ENCODE results near the gene FGF10. TPM values are rescaled to one million over a fixed set of nuclear protein-coding genes. Genes with fewer than 3 reads are reported as not detected.

The FGF10 gene
- total RNA-seq, 1 experiment from 2014 or later = 0.37 TPM

GRCh38 chr5:44377057-44377456 is 12.2 kb downstream of the FGF10 start:
- no peak for ATAC-seq
- Mint-ChIP-seq H3K36me3 (no peaks in the 10 kb centered on the region), H3K4me3 (no peak overlapping the region), H3K4me1 (no peaks in the 10 kb centered on the region), H3K27me3 (ENCODE audit: low read depth) (no peaks in the 10 kb centered on the region), H3K9me3 (peaks cover 21% of the 10 kb centered on the region), H3K27ac (no peak overlapping the region)
- no peak for DNase-seq (ENCODE audit: low spot score)
- ChIA-PET POLR2A (no interaction called here), CTCF (no interaction called here)
- TF ChIP-seq ZNF671 (CRISPR knock-in tag; IDR thresholded peaks at IDR 0.05) = no peak
- no peak for TF ChIP-seq FOXP4 (CRISPR knock-in tag; IDR thresholded peaks at IDR 0.05)
- TF ChIP-seq HMGA2 (CRISPR knock-in tag; IDR thresholded peaks at IDR 0.05) = no peak
- no peak for TF ChIP-seq TP53 (CRISPR knock-in tag; IDR thresholded peaks at IDR 0.05)
- TF ChIP-seq RELA (CRISPR knock-in tag; IDR thresholded peaks at IDR 0.05; ENCODE audit: borderline replicate concordance) = no peak

DNA sequence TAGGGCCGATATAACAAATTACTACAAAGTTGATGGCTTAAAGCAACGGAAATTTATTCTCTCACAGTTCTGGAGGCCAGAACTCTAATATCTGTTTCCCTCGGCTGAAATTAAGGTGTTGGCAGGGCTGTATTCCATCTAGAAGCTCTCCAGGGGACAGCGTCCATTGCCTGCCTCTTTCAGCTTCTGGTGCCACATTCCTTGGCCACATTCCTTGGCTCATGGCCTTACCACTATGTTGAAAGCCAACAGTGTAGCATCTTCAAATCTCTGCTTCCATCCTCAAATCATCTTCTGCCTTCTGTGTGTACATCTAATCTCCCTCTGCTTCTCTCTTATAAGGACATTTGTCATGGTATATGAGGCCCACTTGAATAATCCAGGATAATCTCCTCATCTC is 17.2 kb downstream of the FGF10 start:
- Mint-ChIP-seq H3K27me3 (ENCODE audit: low read depth) (no peaks in the 10 kb centered on the region), H3K9me3 (peaks cover 24% of the 10 kb centered on the region), H3K4me3 (no peak overlapping the region), H3K27ac (no peak overlapping the region), H3K4me1 (peaks cover 5% of the 10 kb centered on the region), H3K36me3 (no peaks in the 10 kb centered on the region)
- ChIA-PET CTCF (no interaction called here), POLR2A (no interaction called here)
- TF ChIP-seq NFATC4 (CRISPR knock-in tag; IDR thresholded peaks at IDR 0.05) (no peak), JAZF1 (CRISPR knock-in tag; IDR thresholded peaks at IDR 0.05) (no peak), ZNF138 (CRISPR knock-in tag; conservative IDR thresholded peaks at IDR 0.05) (no peak), GTF2I (CRISPR knock-in tag; conservative IDR thresholded peaks at IDR 0.05) (no peak), NFYB (CRISPR knock-in tag; conservative IDR thresholded peaks at IDR 0.05; ENCODE audit: low read depth) (no peak), ATF2 (CRISPR knock-in tag; IDR thresholded peaks at IDR 0.05; ENCODE audit: borderline replicate concordance, low read depth) (no peak), EMX1 (CRISPR knock-in tag; IDR thresholded peaks at IDR 0.05) (no peak), NFE2L1 (CRISPR knock-in tag; IDR thresholded peaks at IDR 0.05) (no peak), RELA (CRISPR knock-in tag; IDR thresholded peaks at IDR 0.05; ENCODE audit: borderline replicate concordance) (no peak)
- TF ChIP-seq, protein P1, sequence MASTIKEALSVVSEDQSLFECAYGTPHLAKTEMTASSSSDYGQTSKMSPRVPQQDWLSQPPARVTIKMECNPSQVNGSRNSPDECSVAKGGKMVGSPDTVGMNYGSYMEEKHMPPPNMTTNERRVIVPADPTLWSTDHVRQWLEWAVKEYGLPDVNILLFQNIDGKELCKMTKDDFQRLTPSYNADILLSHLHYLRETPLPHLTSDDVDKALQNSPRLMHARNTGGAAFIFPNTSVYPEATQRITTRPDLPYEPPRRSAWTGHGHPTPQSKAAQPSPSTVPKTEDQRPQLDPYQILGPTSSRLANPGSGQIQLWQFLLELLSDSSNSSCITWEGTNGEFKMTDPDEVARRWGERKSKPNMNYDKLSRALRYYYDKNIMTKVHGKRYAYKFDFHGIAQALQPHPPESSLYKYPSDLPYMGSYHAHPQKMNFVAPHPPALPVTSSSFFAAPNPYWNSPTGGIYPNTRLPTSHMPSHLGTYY (CRISPR knock-in tag; IDR thresholded peaks at IDR 0.05) = no peak
- no peak for ATAC-seq
- no peak for DNase-seq (ENCODE audit: low spot score)

- no peaks in the 10 kb centered on the region for H3K27me3 Mint-ChIP-seq (ENCODE audit: low read depth)
- H3K27ac Mint-ChIP-seq = no peak overlapping the region
- no peaks in the 10 kb centered on the region for H3K36me3 Mint-ChIP-seq
- ATAC-seq (no peak), DNase-seq (ENCODE audit: low spot score) (no peak)
- TF ChIP-seq SP1 (CRISPR knock-in tag; conservative IDR thresholded peaks at IDR 0.05) (no peak), JUN (CRISPR knock-in tag; IDR thresholded peaks at IDR 0.05) (no peak)
- TF ChIP-seq, protein P2, sequence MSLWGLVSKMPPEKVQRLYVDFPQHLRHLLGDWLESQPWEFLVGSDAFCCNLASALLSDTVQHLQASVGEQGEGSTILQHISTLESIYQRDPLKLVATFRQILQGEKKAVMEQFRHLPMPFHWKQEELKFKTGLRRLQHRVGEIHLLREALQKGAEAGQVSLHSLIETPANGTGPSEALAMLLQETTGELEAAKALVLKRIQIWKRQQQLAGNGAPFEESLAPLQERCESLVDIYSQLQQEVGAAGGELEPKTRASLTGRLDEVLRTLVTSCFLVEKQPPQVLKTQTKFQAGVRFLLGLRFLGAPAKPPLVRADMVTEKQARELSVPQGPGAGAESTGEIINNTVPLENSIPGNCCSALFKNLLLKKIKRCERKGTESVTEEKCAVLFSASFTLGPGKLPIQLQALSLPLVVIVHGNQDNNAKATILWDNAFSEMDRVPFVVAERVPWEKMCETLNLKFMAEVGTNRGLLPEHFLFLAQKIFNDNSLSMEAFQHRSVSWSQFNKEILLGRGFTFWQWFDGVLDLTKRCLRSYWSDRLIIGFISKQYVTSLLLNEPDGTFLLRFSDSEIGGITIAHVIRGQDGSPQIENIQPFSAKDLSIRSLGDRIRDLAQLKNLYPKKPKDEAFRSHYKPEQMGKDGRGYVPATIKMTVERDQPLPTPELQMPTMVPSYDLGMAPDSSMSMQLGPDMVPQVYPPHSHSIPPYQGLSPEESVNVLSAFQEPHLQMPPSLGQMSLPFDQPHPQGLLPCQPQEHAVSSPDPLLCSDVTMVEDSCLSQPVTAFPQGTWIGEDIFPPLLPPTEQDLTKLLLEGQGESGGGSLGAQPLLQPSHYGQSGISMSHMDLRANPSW (CRISPR knock-in tag; conservative IDR thresholded peaks at IDR 0.05; ENCODE audit: low read depth) = no peak
- ChIA-PET CTCF (interaction anchor here (1.4 kb wide), 1 partner anchor 35 kb away, joined by 3 read pairs; no protein-coding TSS in a partner anchor), POLR2A (no interaction called here)
- peaks cover 5% of the 10 kb centered on the region for H3K4me1 Mint-ChIP-seq
- H3K4me3 Mint-ChIP-seq = no peak overlapping the region
- H3K9me3 Mint-ChIP-seq = peaks cover 4% of the 10 kb centered on the region; the same call in 1 of the 2 replicates
These were observed 22.0 kb downstream of the FGF10 start for GRCh38 chr5:44367203-44367602.

Measured in WTC11 (cell line).